Ovary (tissue), 3 donors: ENCODE results near the gene VPS33B.

Experiments used
- CTCF ChIP-seq, 3 donors: fragments of 450-650 bp in 2 of 3; fragments of 200-600 bp in 1 of 3; IDR thresholded peaks; one replicate each; pipeline versions ENCODE4 v1.5.1 to v1.8.0; 2016 to 2022; ENCODE audit warnings: antibody characterized with exemption in 3 of 3, mild to moderate bottlenecking in 1 of 3
- EP300 ChIP-seq: sonication (generic); formaldehyde crosslinking; IDR thresholded peaks from one replicate; pipeline ENCODE4 v1.6.1; 2017; ENCODE audit warnings: antibody characterized with exemption
- POLR2A ChIP-seq: fragments of 450-650 bp; IDR thresholded peaks from one replicate; pipeline ENCODE4 v1.6.1; 2017; ENCODE audit warnings: antibody characterized with exemption, mild to moderate bottlenecking, moderate library complexity
- donor health status: DM: no; HTN: no; CAD: no.

GRCh38 chr15:90979582-90979981 lies 42.8 kb downstream of the VPS33B start:
- TF ChIP-seq CTCF (IDR thresholded peaks at IDR 0.05) (no peak), EP300 (no peak), POLR2A (no peak)
